NCI-H146 (cell line): ENCODE measurements around the gene RHOBTB1.
A peak's percentile ranks its signal among the peaks of the same experiment; 100 is the strongest.

ENCODE experiments used
- DNase-seq: peaks from one replicate; lab custom pipeline; 2025; lab: John Stamatoyannopoulos, UW

Gene RHOBTB1

DNA sequence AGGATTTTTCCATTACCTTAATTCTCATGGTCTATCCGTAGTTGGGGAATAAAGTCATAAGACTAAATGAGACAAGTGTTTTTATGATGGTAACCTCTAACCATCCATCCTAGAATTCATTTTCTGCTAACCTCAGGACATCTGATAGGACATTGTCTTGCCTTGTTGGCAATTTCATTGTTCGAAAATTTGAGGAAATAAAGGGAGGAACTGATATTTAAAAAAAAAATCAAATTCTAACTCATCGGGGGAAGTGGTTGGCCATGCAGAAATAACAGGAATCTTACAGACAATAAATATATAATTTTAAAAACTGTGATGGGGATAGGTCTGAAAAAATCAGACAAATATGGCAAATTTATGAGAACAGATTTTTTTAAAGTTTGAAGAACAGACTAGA lies 21.7 kb upstream of the RHOBTB1 start:
- DNase-seq = no peak

DNA sequence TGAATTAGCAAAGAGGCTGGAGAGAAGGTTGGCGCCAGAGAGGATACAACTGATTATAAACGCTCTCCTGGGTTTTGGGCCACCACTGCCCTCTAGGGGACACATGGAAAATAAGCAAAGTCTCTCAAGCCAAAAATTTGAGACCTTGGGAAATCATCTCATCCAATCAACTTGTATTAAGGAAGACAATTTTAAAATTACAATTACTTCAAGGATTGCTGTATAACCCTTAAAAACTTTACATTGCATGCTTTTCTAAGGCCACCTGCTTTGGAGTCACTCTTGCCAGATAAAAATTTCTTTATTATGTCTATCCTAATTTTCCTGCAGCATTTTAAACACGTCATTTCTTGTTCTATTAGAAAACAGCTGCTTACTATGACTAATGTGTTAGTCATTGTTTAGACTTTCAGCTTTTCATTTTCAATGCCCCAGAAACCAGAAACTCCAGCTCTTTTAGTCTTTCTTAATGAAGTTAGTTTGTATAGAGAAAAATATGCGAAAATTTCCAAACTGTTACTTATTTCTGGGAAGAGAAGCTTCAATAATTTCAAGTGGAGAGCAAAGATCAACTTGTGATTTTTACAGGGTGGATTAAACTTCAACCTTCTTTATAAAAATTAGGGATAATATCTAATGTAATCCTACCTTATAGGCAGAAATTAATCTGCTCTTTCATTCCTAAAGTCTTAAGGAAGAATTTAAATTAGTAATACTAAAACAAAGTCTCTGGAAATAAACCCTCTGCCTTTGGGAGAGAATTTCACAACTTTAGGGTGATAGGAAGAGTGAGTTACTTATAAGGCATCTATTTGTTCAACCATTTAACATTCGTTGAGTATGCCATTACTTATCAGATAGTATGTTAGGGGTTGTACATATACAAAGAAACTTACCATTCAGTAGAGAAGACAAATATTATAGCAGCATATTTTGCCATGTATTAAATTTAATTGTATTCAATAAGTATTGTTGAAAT lies 20.6 kb upstream of the RHOBTB1 start:
- peak; percentile 75 for DNase-seq

DNA sequence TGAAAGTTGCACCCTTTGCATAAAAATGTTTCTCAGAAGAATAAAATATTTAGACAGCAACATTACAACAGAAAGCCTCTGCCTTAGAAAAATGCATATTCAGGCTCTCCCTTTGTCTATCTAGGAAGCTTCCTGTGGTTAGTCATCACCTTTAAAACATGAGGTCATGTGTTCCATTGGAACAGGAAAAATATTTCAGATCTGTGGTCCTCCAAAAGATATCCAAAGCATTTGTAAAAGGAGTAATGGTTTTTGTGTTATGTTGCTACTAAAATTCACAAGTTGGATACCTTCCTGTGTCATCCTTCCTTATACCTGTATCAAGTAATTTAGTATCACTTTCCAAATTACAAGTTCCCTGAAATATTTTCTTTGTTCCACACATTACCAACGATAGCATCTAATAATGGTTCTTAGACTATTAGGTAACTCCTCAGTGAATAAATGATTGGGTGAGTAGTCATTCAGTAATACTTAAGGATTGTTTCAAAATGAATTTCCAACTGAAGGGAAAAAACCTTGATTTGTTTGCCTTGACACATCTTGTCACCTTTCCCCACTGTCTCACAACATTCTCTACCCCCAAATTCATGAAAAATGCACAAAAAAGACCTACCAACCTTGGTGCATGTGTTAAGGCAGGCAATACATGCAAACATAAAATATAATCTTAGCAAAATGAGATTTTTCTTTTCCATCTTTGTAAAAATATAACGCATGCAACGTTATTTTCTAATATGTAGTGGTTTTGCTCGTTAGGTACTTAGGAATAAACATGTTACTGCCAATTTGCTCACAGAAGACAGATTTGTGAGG lies 19.7 kb upstream of the RHOBTB1 start:
- no peak for DNase-seq

DNA sequence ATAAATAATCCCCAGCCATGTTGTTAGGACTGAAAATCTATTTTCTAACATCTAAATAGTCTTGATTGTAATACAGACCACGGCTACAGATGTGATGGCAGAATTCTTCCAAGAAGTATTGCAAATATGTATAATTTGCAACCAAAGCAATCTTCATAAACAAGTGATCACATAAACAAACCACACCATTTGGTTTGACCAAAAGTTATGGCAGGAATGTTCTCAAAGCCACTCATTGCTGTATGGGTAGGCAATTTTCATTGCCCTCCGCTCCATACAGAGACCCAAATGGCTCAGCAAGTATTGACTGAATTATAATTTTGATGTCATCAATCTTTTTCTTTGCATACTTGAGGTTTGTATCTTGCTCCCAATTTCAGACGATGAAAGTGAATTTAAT lies 19.0 kb upstream of the RHOBTB1 start:
- DNase-seq = no peak

DNA sequence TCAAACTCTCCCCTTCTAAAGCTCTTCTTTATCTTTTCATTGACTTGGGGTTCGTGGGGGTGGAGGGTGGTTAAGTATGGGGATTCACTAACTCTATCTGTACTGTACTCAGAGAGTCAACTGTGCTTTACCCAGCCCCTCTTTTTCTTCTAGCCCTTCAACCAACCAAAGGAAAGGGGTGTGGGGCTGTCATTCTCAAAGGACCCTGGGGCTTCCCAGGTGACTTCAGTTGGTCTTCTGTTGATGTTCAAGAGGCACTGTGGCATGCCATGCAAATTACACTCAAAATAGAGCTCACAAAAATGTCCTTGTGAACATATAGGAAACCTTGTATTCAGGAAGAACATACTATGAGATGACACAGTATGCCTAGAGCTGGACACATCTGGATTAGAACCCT lies 16.9 kb upstream of the RHOBTB1 start:
- DNase-seq = no peak

DNA sequence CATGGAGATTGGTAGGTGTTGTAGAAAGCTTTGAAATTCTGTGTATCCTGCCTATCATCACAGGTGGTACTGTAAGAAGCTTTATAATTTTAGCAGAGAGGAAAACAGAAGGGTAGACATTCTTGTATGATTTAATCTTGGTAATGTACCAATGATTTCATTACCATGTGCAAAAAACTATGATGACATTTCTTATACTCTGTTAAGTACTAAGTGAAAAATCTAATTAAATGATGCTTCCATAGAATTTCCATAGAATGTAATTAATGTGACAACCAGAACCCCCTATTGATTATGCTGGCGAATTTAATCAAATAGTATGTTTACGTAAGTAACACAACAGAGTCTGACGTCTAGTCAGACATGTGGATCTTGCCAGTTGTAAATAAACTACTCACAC lies 16.0 kb upstream of the RHOBTB1 start:
- no peak for DNase-seq

DNA sequence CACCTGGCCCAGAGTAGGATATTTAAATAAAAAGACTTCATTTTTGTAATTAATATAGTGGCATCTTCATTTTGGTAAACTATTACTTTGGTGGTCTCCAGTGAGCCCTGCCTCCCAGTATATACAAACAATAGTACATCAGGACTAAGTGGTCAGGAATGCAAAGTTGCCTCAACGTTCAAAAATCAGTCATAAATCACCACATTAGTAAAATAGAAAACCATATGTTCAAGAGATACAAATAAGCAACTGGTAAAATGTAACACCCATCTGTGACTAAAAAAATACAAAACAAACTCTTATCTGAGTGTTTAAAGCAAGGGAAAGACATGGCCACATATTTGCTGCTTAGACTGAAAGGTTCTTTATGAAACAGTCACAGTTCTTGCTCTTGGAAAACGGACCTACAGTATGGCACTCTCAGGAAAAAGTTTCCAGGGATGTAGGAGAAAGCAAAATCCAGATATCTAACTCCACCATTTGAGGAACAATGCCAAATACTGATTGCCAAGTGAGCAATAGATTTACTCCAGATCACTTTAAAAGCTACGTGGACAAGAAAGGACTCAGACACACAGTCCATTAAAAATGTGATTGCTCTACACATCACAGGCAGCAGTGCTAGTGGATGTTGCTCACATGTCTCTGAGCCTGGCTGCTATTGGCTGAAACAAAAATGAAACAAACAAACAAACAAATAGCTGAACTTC lies 15.1 kb upstream of the RHOBTB1 start:
- no peak for DNase-seq

DNA sequence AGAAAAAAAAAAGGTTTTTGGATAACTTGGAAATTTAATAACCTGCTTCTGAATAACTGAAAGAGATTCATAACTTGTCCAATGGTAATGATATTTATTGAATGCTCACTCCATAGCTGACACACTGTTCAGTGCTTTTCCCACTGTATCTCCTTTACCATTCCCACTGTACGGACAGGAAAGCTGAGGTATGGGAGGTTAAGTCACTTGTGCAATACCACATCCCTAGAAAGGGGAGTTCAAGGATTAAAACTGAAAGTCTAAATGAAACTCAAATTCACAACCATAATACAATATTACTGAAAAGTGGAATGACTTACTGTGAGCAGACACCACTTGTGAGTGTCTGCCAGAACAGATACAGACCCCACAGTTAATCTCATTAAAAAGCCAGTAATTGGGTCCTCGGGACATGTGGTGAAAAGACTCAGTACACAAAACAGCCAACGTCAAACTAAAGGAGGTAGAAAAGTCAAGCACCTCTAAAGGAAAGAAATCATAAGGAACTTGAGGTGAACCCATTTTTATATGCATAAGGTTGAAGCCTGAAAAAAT lies 13.8 kb upstream of the RHOBTB1 start:
- no peak for DNase-seq

DNA sequence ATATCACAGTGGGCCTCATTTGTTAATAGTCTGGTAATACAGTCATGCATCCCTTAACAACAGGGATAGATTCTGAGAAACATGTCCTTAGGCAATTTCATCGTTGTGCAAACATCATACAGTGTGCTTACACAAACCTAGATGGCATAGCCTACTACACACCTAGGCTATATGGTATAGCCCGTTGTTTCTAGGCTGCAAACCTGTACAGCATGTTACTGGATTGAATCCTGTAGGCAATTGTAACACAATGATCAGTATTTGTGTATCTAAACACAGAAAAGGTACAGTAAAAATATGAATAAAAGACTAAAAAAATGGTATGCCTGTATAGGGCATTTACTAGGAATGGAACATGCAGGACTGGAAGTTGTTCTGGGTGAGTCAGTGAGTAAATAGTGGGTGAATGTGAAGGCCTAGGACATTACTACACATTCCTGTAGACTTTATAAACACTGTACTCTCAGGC lies 12.0 kb upstream of the RHOBTB1 start:
- peak; percentile 75 for DNase-seq

DNA sequence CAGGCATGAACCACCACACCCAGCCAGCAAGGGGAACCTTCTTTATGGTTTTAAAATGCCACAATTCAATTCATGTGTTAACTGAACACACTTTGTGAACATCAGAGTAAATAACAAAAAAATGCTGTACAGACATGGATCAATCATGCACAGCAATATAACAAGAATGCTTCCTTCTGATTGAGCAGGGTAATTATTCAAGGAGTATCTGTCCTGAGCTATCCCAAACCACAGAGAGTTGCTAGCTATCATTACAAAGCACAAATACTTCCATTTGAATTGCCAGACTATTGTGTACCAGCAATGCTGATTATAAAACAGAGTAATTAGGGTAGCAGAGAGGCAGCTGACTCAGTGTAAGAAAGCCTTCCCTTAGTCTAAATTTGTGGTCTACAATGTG lies 11.3 kb upstream of the RHOBTB1 start:
- no peak for DNase-seq

DNA sequence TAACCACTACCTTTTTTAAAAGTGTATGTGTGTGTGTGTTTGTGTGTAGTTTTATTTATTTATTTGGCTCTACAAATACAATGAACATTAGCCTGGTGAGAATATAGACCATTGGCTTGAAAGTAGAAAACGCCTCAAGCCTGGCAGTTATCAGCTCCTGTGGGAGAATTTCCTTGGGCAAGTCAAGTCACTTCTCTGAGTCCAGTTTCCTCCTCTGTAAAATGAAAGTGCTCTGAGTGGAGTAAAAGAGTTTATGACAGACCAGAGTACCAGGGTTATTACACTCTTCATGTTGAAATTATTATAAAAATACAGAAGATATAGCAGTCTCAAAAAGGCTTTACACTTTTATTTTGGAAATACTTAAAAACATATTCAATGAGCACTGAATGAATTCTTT lies 10.1 kb upstream of the RHOBTB1 start:
- no peak for DNase-seq

DNA sequence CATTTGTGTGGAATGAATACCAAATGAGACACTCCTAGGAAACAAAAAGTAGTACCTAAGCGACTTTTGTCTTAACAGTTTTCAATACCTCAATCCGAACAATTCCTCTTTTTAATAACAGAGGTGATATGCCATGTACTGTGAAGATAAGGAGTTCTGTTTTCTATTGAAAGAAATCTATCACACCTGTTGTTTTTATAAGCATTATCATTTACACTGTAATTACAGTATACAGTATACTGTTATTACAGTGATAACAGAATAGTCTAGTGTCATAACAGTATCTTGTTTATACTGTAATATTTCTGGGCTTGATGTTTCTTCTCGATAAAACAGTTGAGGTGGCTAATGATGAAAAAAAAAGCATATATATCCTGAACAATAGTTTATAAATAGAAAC lies 9.4 kb upstream of the RHOBTB1 start:
- DNase-seq = peak; percentile 58

DNA sequence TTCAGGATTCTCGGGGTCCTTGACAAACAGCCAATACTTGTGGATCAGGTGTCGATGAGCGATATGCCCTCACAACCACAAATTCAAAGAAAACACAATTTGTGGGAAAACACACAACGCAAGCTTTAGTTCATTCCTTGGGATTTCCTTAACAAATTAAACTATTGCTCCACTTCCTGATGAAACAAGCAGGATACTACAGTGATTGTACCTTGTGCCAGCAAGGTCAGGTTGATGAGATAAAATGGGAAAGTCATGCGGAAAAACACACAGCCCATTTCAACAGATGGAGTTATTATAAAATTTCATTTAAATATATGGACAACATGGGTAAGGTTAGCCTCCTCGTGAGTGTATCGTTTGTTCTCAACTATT lies 8.8 kb upstream of the RHOBTB1 start:
- DNase-seq = no peak

DNA sequence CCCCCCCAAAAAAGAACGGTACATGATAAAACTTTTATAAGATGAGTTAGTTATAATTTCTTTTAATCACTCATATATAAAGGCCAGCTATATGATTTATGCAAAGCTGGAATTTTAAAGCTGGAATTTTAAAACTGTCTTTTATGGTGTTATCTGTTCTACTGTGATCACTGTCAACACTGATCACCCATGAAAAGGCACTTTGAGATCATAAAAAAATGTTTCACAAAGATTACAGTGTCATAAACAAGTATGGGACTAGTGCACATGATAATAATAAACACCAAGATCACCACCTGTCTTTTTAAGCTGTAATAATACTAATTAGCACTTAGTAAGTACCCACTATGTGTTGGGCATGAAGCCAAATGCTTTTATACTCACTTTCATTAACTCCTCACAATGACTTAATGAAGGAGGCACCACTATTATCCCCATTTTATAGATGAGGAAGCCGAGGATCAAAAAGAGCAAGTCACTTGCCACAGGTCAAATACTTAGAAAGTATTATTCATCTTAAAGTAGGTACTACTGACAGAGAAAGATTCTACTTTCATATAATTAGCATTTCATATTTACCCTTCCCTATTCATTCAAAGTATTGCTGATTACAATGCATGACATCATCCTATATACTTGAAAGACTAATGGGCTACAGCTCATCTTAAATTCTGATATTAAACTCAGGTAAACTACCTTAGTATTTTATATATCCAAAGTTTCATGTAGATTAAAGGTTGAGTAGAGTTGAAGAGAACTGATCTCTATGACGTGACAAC lies 8.3 kb upstream of the RHOBTB1 start:
- DNase-seq = no peak

DNA sequence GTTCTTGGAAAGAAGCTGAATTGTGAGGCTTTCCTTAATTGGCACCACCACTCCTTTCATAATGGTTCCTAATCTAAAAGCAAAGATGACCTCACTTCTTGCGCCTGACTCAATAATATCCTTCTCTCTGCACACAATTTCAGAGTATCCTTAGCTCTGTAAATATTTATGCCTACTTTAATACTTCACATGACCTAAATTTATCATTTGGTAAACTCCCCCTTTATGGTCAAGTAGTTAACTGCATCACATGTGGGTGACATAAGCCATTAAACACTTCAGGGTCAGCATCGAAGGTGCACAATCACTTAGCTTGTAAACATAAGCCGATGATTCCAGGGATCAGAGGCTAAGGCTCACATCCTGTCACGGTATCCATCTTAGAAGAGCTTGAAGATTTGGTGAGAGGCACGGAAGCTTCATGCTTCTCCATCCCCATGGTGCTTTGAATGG lies 7.3 kb upstream of the RHOBTB1 start:
- peak; percentile 47 for DNase-seq

DNA sequence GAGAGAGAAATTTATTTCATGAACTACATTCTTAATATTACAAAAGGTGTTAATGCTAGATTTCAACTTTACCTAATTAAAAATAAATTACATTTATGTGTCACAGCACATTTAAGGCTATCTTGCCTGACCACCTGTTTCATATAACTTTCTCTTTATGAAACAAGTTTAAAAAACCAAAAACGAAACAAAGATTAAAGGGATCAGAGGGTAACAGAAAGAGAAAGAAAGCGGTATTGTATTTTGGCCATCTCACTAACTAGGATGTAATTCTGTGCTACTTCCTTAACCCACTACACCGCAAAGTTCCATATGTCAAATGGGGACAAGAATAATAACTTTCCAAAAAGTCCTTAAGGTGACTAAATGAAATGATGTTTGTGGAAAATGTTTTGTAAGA lies 6.3 kb upstream of the RHOBTB1 start:
- DNase-seq = no peak

DNA sequence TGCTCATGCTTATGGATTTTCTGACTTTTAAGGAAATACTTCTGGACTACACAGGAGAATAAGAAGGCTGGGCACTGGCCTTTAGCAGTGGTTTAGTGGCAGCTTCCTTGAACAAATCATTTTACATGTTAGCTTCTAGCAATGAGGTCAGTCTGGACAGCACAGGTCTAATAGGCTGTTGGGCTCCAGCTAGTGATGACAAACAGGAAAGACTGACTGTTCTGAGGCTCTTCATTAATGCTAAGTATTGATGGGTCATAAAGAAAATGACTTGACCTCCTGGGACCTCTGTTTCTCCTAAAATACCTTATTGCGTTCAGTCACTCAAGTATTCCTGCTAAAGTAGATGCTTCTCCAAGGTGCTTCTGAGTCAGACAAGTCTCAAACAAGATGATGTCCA lies 4.9 kb upstream of the RHOBTB1 start:
- no peak for DNase-seq

DNA sequence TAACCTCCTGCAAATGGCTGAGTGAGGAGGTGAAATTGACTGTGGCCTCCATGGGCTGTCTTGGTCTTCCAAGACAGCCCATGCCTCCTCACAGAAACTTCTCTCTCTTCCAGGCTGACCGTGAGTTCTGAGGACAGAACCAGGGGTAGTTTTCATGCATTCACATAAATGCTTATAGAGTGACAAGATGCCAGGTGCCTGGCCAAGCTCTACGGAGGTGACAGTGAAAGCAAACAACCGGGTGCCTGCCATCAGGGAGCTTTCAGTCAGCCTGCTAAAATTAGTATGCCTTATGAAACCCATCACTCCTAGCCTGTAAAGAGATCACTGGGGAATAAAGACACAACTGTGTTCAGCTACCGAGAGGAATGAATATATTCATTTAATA lies 919 bp upstream of the RHOBTB1 start:
- DNase-seq = no peak

DNA sequence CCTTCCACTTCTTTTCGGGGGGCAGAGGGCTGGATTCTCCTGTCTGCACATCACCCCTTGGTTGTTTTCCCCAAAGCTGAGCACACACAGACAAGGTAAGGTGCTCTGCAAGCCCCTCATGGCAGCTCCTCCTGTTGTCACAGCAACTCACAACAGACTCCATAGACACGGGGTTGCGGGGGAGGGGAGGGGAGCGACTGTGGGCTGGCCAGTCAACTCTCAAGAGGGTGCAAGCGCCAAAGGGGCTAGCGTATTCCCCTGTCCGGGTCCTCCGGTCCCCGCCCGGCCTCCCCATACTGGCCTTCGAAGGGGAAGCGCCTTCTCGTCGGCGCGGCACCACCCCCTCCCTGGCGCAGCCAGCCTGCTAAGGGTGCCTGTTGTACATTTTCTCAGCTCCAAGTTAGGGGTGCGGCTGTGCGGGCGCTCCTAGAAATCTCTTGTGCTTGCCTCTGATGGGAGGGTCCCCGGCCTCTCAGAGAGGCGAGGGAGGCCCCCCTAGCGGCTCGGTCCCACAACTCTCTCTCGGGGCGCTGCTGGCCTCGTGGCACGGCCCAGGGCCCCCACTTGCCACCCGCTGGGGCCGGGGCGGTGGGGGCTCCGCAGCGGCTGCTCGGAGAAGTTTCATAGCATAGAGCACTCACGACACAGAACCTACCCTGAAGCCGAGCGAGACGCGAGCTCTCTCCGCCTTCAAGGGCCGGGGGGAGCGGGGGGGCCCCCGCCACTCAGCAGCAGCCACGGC lies 498 bp downstream of the RHOBTB1 start:
- DNase-seq = peak; percentile 74

DNA sequence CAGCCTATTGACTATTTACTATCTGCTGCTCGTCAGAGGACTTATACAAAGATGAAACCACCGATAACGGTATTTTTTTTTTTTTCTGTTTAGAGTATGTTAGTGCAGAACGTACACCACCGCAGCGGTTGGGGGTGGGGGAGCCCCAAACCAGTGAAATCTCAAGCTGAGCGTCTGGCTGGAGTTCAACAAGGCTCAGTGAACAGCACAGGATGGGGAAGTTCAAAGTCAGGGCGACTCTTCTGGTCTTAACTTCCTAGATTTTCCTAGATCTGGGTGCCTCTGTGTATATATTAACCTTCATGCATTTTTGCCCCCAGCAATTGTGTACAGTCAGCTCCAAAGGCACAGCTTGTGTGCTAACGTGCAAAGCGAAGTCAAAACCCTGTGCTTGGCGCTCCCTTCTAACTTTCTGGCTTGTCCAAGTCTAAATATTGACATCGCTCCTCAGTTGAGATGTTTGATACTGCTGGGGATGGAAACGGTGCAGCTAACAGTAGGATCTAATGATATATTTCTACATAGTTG lies 1.1 kb downstream of the RHOBTB1 start:
- DNase-seq = peak; percentile 37
